ENCODE data around the gene TMEM225B. TPM values are rescaled to one million over a fixed set of nuclear protein-coding genes. Genes with fewer than 3 reads are reported as not detected.

The TMEM225B gene
- total RNA-seq, 4 donors from 2014 or later: not detected

DNA sequence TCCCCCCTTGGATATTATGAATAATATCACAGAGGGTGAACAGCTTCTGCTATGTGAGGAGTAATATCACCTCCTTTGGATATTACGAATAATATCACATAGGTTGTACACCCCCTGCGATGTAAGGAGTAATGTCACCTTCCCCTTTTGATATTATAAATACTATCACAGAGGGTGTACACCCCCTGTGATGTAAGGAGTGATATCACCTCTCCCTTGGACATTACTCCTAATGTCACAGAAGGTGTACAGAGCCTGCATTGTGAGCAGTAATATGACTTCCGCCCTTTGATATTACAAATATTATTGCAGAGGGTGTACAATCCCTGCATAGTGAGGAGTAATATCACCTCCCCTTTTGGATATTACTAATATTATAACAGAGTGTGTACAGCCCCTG, 9.2 kb upstream of the TMEM225B start:
- no peaks in the 10 kb centered on the region for H3K27me3 ChIP-seq
- ATAC-seq (no peak), DNase-seq (no peak)
- H3K4me1 ChIP-seq: no peaks in the 10 kb centered on the region
- H3K4me3 ChIP-seq: no peak overlapping the region
- no peaks in the 10 kb centered on the region for H3K36me3 ChIP-seq
- H3K27ac ChIP-seq: no peak overlapping the region
- intact Hi-C loops (cut with DNase I; ENCODE audit: low total_unique reads) (no loop called here), in situ Hi-C loops (cut with MboI; ENCODE audit: low sequenced_read_pairs in 4 of 4) (no loop called here)
- no peaks in the 10 kb centered on the region for H3K9me3 ChIP-seq
- TF ChIP-seq, protein P1, sequence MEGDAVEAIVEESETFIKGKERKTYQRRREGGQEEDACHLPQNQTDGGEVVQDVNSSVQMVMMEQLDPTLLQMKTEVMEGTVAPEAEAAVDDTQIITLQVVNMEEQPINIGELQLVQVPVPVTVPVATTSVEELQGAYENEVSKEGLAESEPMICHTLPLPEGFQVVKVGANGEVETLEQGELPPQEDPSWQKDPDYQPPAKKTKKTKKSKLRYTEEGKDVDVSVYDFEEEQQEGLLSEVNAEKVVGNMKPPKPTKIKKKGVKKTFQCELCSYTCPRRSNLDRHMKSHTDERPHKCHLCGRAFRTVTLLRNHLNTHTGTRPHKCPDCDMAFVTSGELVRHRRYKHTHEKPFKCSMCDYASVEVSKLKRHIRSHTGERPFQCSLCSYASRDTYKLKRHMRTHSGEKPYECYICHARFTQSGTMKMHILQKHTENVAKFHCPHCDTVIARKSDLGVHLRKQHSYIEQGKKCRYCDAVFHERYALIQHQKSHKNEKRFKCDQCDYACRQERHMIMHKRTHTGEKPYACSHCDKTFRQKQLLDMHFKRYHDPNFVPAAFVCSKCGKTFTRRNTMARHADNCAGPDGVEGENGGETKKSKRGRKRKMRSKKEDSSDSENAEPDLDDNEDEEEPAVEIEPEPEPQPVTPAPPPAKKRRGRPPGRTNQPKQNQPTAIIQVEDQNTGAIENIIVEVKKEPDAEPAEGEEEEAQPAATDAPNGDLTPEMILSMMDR (IDR thresholded peaks at IDR 0.05 in 4 of 5, conservative IDR thresholded peaks at IDR 0.05 in 1 of 5): no peak
- TF ChIP-seq POLR2A (IDR thresholded peaks at IDR 0.05): no peak

DNA sequence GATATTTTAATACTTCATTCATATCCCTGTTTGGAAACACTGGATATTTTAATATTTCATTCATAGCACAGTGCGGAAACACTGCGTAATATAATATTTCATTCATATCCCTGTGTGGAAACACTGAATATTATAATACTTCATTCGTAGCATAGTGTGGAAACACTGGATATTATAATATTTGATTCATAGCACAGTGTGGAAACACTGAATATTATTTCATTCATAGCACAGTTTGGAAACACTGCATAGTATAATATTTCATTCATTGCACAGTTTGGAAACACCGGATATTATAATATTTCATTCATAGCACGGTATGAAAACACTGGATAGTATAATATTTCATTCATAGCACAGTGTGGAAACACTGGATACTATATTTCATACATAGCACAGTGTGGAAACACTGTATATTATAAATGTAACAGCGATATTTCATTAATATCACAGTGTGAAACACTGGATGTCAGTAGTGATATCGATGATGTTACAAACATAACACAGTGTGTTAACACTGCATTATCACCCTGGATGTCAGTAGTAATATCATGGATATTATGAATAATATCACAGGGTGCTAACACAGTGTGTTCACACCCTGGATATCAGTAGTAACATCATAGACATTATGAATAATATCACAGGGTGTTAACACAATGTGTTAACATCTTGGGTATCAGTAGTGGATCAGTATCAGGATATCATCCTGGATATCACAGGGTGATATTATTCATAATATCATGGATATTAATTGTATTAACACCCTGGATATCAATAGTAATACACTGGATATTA, 2.9 kb upstream of the TMEM225B start:
- no peak for ATAC-seq
- in situ Hi-C loops (cut with MboI; ENCODE audit: low sequenced_read_pairs in 4 of 4): no loop called here
- no peak for DNase-seq

DNA sequence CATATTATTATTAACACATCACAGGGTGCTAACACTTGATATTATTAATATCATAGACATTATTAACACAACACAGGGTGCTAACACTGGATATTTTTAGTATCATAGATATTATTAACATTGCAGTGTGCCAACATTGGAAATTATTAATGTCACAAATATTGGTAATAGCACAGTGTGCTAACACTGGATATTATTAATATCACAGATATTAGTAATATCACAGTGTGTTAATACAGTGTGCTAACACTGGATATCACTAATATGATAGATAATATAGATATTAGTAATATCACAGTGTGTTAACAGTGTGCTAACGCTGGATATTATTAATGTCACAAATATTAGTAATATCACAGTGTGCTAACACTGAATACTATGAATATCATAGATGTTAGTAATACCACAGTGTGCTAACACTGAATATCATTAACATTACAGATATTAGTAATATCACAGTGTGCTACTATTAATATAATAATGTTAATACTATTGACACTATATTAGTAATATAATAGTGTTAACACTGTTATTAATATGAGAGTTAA, 1.6 kb upstream of the TMEM225B start:
- ATAC-seq: no peak
- intact Hi-C loops (cut with DNase I; ENCODE audit: low total_unique reads): no loop called here
- H3K4me1 ChIP-seq: no peaks in the 10 kb centered on the region

More for the DNA sequence above, 2.9 kb upstream of the TMEM225B start:
- Histone ChIP-seq H3K9me3 (no peaks in the 10 kb centered on the region), H3K27me3 (no peaks in the 10 kb centered on the region), H3K4me1 (no peaks in the 10 kb centered on the region), H3K36me3 (no peaks in the 10 kb centered on the region), H3K4me3 (no peak overlapping the region), H3K27ac (no peak overlapping the region)
- no peak for TF ChIP-seq POLR2A (IDR thresholded peaks at IDR 0.05)
- TF ChIP-seq, protein P1 (IDR thresholded peaks at IDR 0.05 in 4 of 5, conservative IDR thresholded peaks at IDR 0.05 in 1 of 5): no peak
- intact Hi-C loops (cut with DNase I; ENCODE audit: low total_unique reads): no loop called here

DNA sequence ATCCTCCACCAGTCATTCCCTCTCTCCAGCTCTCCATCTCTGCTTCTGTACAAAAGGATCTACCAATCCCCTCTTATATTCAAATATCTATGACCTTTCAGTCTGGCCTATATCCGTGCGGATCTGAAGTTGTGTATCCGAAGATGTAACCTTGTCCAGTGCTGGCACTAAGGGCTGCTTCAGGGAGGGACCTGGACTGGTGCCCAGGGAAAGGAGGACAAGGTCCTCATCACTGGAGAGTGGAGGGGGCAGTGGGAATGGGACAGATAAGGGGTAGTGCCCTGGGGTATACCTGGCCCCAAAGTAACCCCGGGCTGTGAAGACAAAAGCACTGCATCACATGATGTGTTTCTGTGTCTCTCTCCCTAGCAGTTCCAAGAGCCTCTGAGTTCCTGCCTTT, 1.8 kb downstream of the TMEM225B start:
- TF ChIP-seq POLR2A (IDR thresholded peaks at IDR 0.05): no peak
- TF ChIP-seq, protein P1 (IDR thresholded peaks at IDR 0.05 in 4 of 5, conservative IDR thresholded peaks at IDR 0.05 in 1 of 5): no peak

More for the DNA sequence above, 1.6 kb upstream of the TMEM225B start:
- Histone ChIP-seq H3K9me3 (no peaks in the 10 kb centered on the region), H3K36me3 (no peaks in the 10 kb centered on the region), H3K27me3 (no peaks in the 10 kb centered on the region), H3K4me3 (no peak overlapping the region), H3K27ac (no peak overlapping the region)
- in situ Hi-C loops (cut with MboI; ENCODE audit: low sequenced_read_pairs in 4 of 4): no loop called here
- DNase-seq: no peak
- TF ChIP-seq, protein P1 (IDR thresholded peaks at IDR 0.05 in 4 of 5, conservative IDR thresholded peaks at IDR 0.05 in 1 of 5): no peak
- TF ChIP-seq POLR2A (IDR thresholded peaks at IDR 0.05): no peak

More for the DNA sequence above, 1.8 kb downstream of the TMEM225B start:
- Histone ChIP-seq H3K36me3 (no peaks in the 10 kb centered on the region), H3K9me3 (no peaks in the 10 kb centered on the region), H3K4me3 (no peak overlapping the region), H3K27me3 (no peaks in the 10 kb centered on the region), H3K4me1 (no peaks in the 10 kb centered on the region), H3K27ac (no peak overlapping the region)
- DNase-seq (no peak), ATAC-seq (no peak)
- in situ Hi-C loops (cut with MboI; ENCODE audit: low sequenced_read_pairs in 4 of 4): no loop called here
- intact Hi-C loops (cut with DNase I; ENCODE audit: low total_unique reads): no loop called here
